H1 (cell line): ENCODE results near the gene XPNPEP3. TPM values are rescaled to one million over a fixed set of nuclear protein-coding genes. Genes with fewer than 3 reads are reported as not detected.

Experiments used
- CTCF ChIA-PET: fragments of 300-600 bp; sonication (Branson Sonifier 250); formaldehyde crosslinking; loops from one replicate; lab custom pipeline; 2021; ENCODE audit not compliant: partially characterized antibody; lab: Charles Lee
- POLR2A ChIA-PET: fragments of 300-600 bp; sonication (Branson Sonifier 250); formaldehyde crosslinking; loops from one replicate; lab custom pipeline; 2021; ENCODE audit warnings: inconsistent platforms; ENCODE audit not compliant: partially characterized antibody; lab: Charles Lee
- DNase-seq, 2 experiments: peaks; one replicate each; pipeline versions ENCODE4 v3.0.0 to v3.0.0-alpha.2; 2010 to 2022; ENCODE audit warnings: low spot score in 2 of 2, low read depth in 1 of 2, mixed read lengths in 1 of 2
- FAIRE-seq: peaks from 2 replicates; lab custom pipeline; 2011; peaks lifted over from hg19 to GRCh38; lab: Jason Lieb, UNC
- H2AFZ ChIP-seq: 2 replicates; pipeline ENCODE4 v1.8.1; 2012; ENCODE audit warnings: low read length, inconsistent platforms
- H2AK5ac ChIP-seq: 2 replicates; pipeline ENCODE4 v1.6.1; 2013; ENCODE audit warnings: low read depth, low read length
- H2BK120ac ChIP-seq: replicated peaks from 2 replicates; pipeline ENCODE3; 2013; ENCODE audit warnings: low read depth, low read length, inconsistent platforms
- H2BK12ac ChIP-seq: 2 replicates; pipeline ENCODE4 v1.6.1; 2013; ENCODE audit warnings: low read depth, low read length
- H2BK15ac ChIP-seq: 2 replicates; pipeline ENCODE4 v1.6.1; 2013; ENCODE audit warnings: low read length
- H2BK20ac ChIP-seq: 2 replicates; pipeline ENCODE4 v1.6.1; 2013; ENCODE audit warnings: low read length
- H2BK5ac ChIP-seq: 2 replicates; pipeline ENCODE4 v1.6.1; 2013; ENCODE audit warnings: low read depth, low read length
- H3K14ac ChIP-seq: 2 replicates; pipeline ENCODE4 v1.6.1; 2013; ENCODE audit warnings: inconsistent platforms; ENCODE audit not compliant: insufficient read length
- H3K18ac ChIP-seq: 2 replicates; pipeline ENCODE4 v1.6.1; 2013; ENCODE audit warnings: low read length; ENCODE audit errors: extremely low read depth
- H3K23ac ChIP-seq: 2 replicates; pipeline ENCODE4 v1.6.1; 2013; ENCODE audit warnings: inconsistent platforms; ENCODE audit not compliant: insufficient read length
- H3K23me2 ChIP-seq: 2 replicates; pipeline ENCODE4 v1.6.1; 2013; ENCODE audit warnings: low read depth, low read length
- H3K27ac ChIP-seq: 2 replicates; pipeline ENCODE4 v1.6.1; 2011; ENCODE audit warnings: low read depth, low read length, inconsistent platforms
- H3K27me3 ChIP-seq, 4 experiments: replicated peaks in 1 of 4; 1 replicate in 1 of 4; 2 replicates in 3 of 4; pipeline versions ENCODE4 v1.6.1 to v1.8.1; 2011 to 2013; ENCODE audit warnings: low read length in 3 of 4, mild to moderate bottlenecking in 3 of 4, inconsistent platforms in 2 of 4, mixed read lengths in 2 of 4, moderate library complexity in 1 of 4; ENCODE audit not compliant: control insufficient read depth in 3 of 4, insufficient read depth in 3 of 4; ENCODE audit errors: extremely low read depth in 1 of 4
- H3K36me3 ChIP-seq, 4 experiments: 2 replicates each; pipeline versions ENCODE4 v1.6.1 to v1.8.1; 2011 to 2013; ENCODE audit warnings: mild to moderate bottlenecking in 4 of 4, low read length in 3 of 4, moderate library complexity in 2 of 4, control low read depth in 1 of 4, inconsistent platforms in 1 of 4; ENCODE audit not compliant: insufficient read depth in 4 of 4, control insufficient read depth in 2 of 4
- H3K4ac ChIP-seq: replicated peaks from 2 replicates; pipeline ENCODE3; 2013; ENCODE audit warnings: low read length, low read depth, mixed read lengths, inconsistent platforms; ENCODE audit not compliant: insufficient read length
- H3K4me1 ChIP-seq, 4 experiments: replicated peaks in 1 of 4; 1 replicate in 1 of 4; 2 replicates in 3 of 4; pipeline versions ENCODE4 v1.6.1 to v1.8.1; 2011 to 2013; ENCODE audit warnings: low read length in 3 of 4, inconsistent platforms in 2 of 4, mixed read lengths in 1 of 4; ENCODE audit not compliant: insufficient read depth in 4 of 4, control insufficient read depth in 3 of 4
- H3K4me2 ChIP-seq, 2 experiments: 2 replicates each; pipeline versions ENCODE4 v1.6.1 to v1.8.1; 2011 to 2013; ENCODE audit warnings: low read depth in 2 of 2, low read length in 2 of 2, control low read depth in 1 of 2, inconsistent platforms in 1 of 2, mild to moderate bottlenecking in 1 of 2; ENCODE audit not compliant: insufficient read depth in 1 of 2
- H3K4me3 ChIP-seq, 4 experiments: fragments of 200-600, 300-600 bp in 1 of 4; sonication (generic), shearing (Covaris generic), sonication (Bioruptor Twin) in 1 of 4; 2 replicates each; pipeline versions ENCODE4 v1.5.1 to v1.8.1; 2011 to 2016; ENCODE audit warnings: low read length in 4 of 4, low read depth in 3 of 4, control low read depth in 2 of 4, inconsistent platforms in 2 of 4, mild to moderate bottlenecking in 2 of 4, mixed read lengths in 1 of 4, moderate library complexity in 1 of 4; ENCODE audit not compliant: insufficient read depth in 2 of 4; ENCODE audit errors: extremely low read depth in 1 of 4
- H3K56ac ChIP-seq: replicated peaks from 2 replicates; pipeline ENCODE3; 2013; ENCODE audit warnings: low read depth, mild to moderate bottlenecking, mixed read lengths, low read length, inconsistent platforms; ENCODE audit not compliant: insufficient read length
- H3K79me1 ChIP-seq: 2 replicates; pipeline ENCODE4 v1.6.1; 2013; ENCODE audit warnings: low read depth, low read length, control low read depth
- H3K79me2 ChIP-seq, 2 experiments: 2 replicates each; pipeline versions ENCODE4 v1.6.1 to v1.8.1; 2012 to 2013; ENCODE audit warnings: low read length in 2 of 2, mild to moderate bottlenecking in 2 of 2, inconsistent platforms in 1 of 2; ENCODE audit not compliant: insufficient read depth in 2 of 2, control insufficient read depth in 1 of 2
- H3K9ac ChIP-seq, 4 experiments: replicated peaks in 1 of 4; 1 replicate in 1 of 4; 2 replicates in 3 of 4; pipeline versions ENCODE4 v1.6.1 to v1.8.1; 2011 to 2013; ENCODE audit warnings: low read depth in 3 of 4, low read length in 3 of 4, control low read depth in 2 of 4, mild to moderate bottlenecking in 2 of 4, moderate library complexity in 2 of 4, inconsistent platforms in 1 of 4; ENCODE audit errors: extremely low read depth in 1 of 4
- H3K9me3 ChIP-seq, 2 experiments: 2 replicates each; pipeline versions ENCODE4 v1.6.1 to v1.8.1; 2012 to 2013; ENCODE audit warnings: mild to moderate bottlenecking in 2 of 2, moderate library complexity in 2 of 2, control low read depth in 1 of 2, inconsistent platforms in 1 of 2, low read depth in 1 of 2, low read length in 1 of 2, mixed read lengths in 1 of 2; ENCODE audit not compliant: insufficient read depth in 2 of 2
- H4K20me1 ChIP-seq, 2 experiments: replicated peaks in 1 of 2; 2 replicates each; pipeline versions ENCODE3 to v1.8.1; 2011 to 2013; ENCODE audit warnings: inconsistent platforms in 2 of 2, low read length in 2 of 2, mild to moderate bottlenecking in 1 of 2; ENCODE audit not compliant: insufficient read depth in 2 of 2, control insufficient read depth in 1 of 2
- H4K5ac ChIP-seq: 2 replicates; pipeline ENCODE4 v1.6.1; 2013; ENCODE audit warnings: low read length, low read depth, mixed read lengths, inconsistent platforms; ENCODE audit not compliant: insufficient read length
- H4K8ac ChIP-seq: 2 replicates; pipeline ENCODE4 v1.8.0; 2013; ENCODE audit warnings: mild to moderate bottlenecking, moderate library complexity, low read length, inconsistent platforms; ENCODE audit not compliant: insufficient read depth; ENCODE audit errors: extremely low read depth
- H4K91ac ChIP-seq: replicated peaks from 2 replicates; pipeline ENCODE3; 2013; ENCODE audit warnings: low read length, mixed read lengths, inconsistent platforms; ENCODE audit not compliant: insufficient read length
- ASH2L ChIP-seq: fragments of 200-600, 300-600 bp; sonication (generic); IDR thresholded peaks from one replicate; pipeline ENCODE4 v1.7.1; 2017; ENCODE audit warnings: low read length
- E2F6 ChIP-seq: IDR thresholded peaks from 2 replicates; pipeline ENCODE4 v1.6.1; 2012; ENCODE audit warnings: inconsistent platforms
- SIRT6 ChIP-seq: IDR thresholded peaks from one replicate; pipeline ENCODE4 v1.7.1; 2012; ENCODE audit warnings: low read length, inconsistent platforms
- SP2 ChIP-seq: IDR thresholded peaks from 2 replicates; pipeline ENCODE4 v1.6.1; 2012; ENCODE audit warnings: mild to moderate bottlenecking, low read length, inconsistent platforms
- TAF7 ChIP-seq: optimal IDR thresholded peaks from 2 replicates; pipeline ENCODE3; 2011; ENCODE audit warnings: low read depth, mild to moderate bottlenecking, inconsistent platforms, low read length, moderate library complexity, borderline replicate concordance
- USF2 ChIP-seq: IDR thresholded peaks from 2 replicates; pipeline ENCODE4 v1.6.1; 2011; ENCODE audit warnings: low read length, improper control_type of control experiment
- WGBS, 2 experiments: shearing (Covaris generic) in 1 of 2; methylation state at CpG; one replicate each; pipeline versions ENCODE4 v1.1.6 to v1.1.7; 2013 to 2015; ENCODE audit warnings: low lambda C conversion rate in 2 of 2, mixed read lengths in 2 of 2, inconsistent platforms in 1 of 2, low coverage in 1 of 2, missing lambda C conversion rate in 1 of 2; ENCODE audit not compliant: insufficient replicate concordance in 2 of 2, insufficient coverage in 1 of 2, insufficient read length in 1 of 2; ENCODE audit errors: extremely low coverage in 1 of 2, missing lambda C conversion rate in 1 of 2; 5-methylcytosine and 5-hydroxymethylcytosine counted together
- long read RNA-seq, 2 experiments: library from RNA in 1 of 2; library from capped mRNA in 1 of 2; stranded (forward); transcript quantifications; one replicate each; pipeline ENCODE4 v2.0.0, GENCODE V29; 2021; ENCODE audit warnings: inconsistent platforms in 1 of 2
- polyA minus RNA-seq, 3 experiments: library from RNA; depleted of rRNA, polyadenylated mRNA; stranded (reverse); fragments of >200 nt; gene quantifications; 1 replicate in 2 of 3; 2 replicates in 1 of 3; pipeline ENCODE4 v1.2.3, GENCODE V29; 2011
- polyA plus RNA-seq, 7 experiments: library from polyadenylated mRNA; depleted of rRNA in 3 of 7; stranded (reverse) in 5 of 7; unstranded in 2 of 7; fragments of >200 nt in 5 of 7; fragments of 200-250 nt in 2 of 7; gene quantifications; 1 replicate in 5 of 7; 2 replicates in 1 of 7; 4 replicates in 1 of 7; pipeline versions ENCODE4 v1.2.1 to v1.2.3, GENCODE V29; 2011 to 2013; ENCODE audit warnings: missing spikeins in 2 of 7, mixed read lengths in 2 of 7
- total RNA-seq: library from RNA; stranded (reverse); fragmentation: NEBNext Ultra II Directional; extraction: Animal tissue kit (Norgen Biotek cat#: 25700); gene quantifications from 2 replicates; pipeline ENCODE4 v1.2.1, GENCODE V29; 2021

The XPNPEP3 gene
- total RNA-seq, result 21.5 and 25.8 TPM in 2 replicates
- 9.9 and 29.2 TPM in 2 replicates for polyA plus RNA-seq (2011; rRNA removed)
- polyA plus RNA-seq (2011; cell fraction: cytosol; rRNA removed), result 13.1 TPM
- polyA plus RNA-seq (2011; cell fraction: nucleus; rRNA removed), result 14.7 TPM
- 9.7 to 11.8 TPM (median 10.5 TPM) in 4 replicates for polyA plus RNA-seq (2012, experiment 1 of 2)
- polyA plus RNA-seq (2012, experiment 2 of 2), result 3.7 TPM
- 10.2 TPM for polyA plus RNA-seq (2013, experiment 1 of 2)
- polyA plus RNA-seq (2013, experiment 2 of 2), result 10.2 TPM
- 37.0 and 40.4 TPM in 2 replicates for polyA minus RNA-seq (2011; rRNA and poly(A)+ RNA removed)
- 37.6 TPM for polyA minus RNA-seq (2011; cell fraction: cytosol; rRNA and poly(A)+ RNA removed)
- 41.8 TPM for polyA minus RNA-seq (2011; cell fraction: nucleus; rRNA and poly(A)+ RNA removed)
- long read RNA-seq, experiment 1, full-length matches to known transcripts, result 2 of 18 reads
- long read RNA-seq, experiment 1, partial matches to known transcripts, result 4 of 18 reads
- long read RNA-seq, experiment 1, other reads (novel, unspliced or antisense), result 12 of 18 reads
- long read RNA-seq, experiment 2, full-length matches to known transcripts, result 8 of 26 reads
- long read RNA-seq, experiment 2, partial matches to known transcripts, result 0 of 26 reads
- long read RNA-seq, experiment 2, other reads (novel, unspliced or antisense), result 18 of 26 reads

GRCh38 chr22:40856513-40857308 is at the start of gene XPNPEP3, which contains the start of gene ST13:
XPNPEP3 (plus strand) TSS chr22:40857148; CDS start chr22:40857182, 34 bp downstream.
ST13 (minus strand) TSS chr22:40856639; CDS start chr22:40856540, 99 bp downstream.
- CTCF ChIA-PET, result interaction anchor here (0.6 to 1.9 kb wide), 4 partner anchors 11 to 92 kb away, joined by 3 to 11 read pairs (median 4); no protein-coding TSS in a partner anchor
- H3K9ac ChIP-seq, result peak within 1 kb of the TSS; percentile 91 to 99 (median 94)
- H3K23ac ChIP-seq, result no peak within 1 kb of the TSS
- peaks cover 0 to 12% (median 0%) of the 10 kb centered on the region in 4 experiments; a peak in 4 of 8 replicates for H3K36me3 ChIP-seq
- DNase-seq (peak; percentile 88 to 98), FAIRE-seq (peak; percentile 76)
- H3K4me2 ChIP-seq, result peak within 1 kb of the TSS; percentile 68 to 79
- H3K27me3 ChIP-seq, result no peaks in the 10 kb centered on the region
- H2BK5ac ChIP-seq, result peak within 1 kb of the TSS; percentile 98
- H2BK12ac ChIP-seq, result peak within 1 kb of the TSS; percentile 86; the same call in 1 of the 2 replicates
- peak within 1 kb of the TSS; percentile 98 for H3K27ac ChIP-seq
- no peak within 1 kb of the TSS for H2BK20ac ChIP-seq
- no peak within 1 kb of the TSS for H3K14ac ChIP-seq
- peaks cover 0 to 6% of the 10 kb centered on the region in 2 experiments for H4K20me1 ChIP-seq
- H2AK5ac ChIP-seq, result 0 out of 2 replicates have a peak within 1 kb of the TSS, but pooled peaks have one; percentile 46
- WGBS, 2 experiments, result 1% methylated on average over 48 of the region's 63 CpGs; no CpG with 5 or more reads in 1 of the 2 experiments
- peak within 1 kb of the TSS; percentile 91 for H2AFZ ChIP-seq
- no peaks in the 10 kb centered on the region; the same call in 1 of the 2 replicates for H3K79me1 ChIP-seq
- H4K5ac ChIP-seq, result peak within 1 kb of the TSS; percentile 97
- H3K4me3 ChIP-seq, result peak within 1 kb of the TSS; percentile 98 to 99 (median 98)
- H3K9me3 ChIP-seq, result no peaks in the 10 kb centered on the region
- peak within 1 kb of the TSS; percentile 94 for H2BK120ac ChIP-seq
- no peak within 1 kb of the TSS for H2BK15ac ChIP-seq
- peak within 1 kb of the TSS; percentile 93 for H4K91ac ChIP-seq
- peak within 1 kb of the TSS; percentile 100 for H4K8ac ChIP-seq
- POLR2A ChIA-PET, result interaction anchor here (0.5 to 4.9 kb wide), 24 partner anchors 8 to 510 kb away, joined by 3 to 24 read pairs (median 4); partner anchors contain the start of genes ADSL and SLC25A17
- peaks cover 0 to 6% (median 0%) of the 10 kb centered on the region in 4 experiments; a peak in 2 of 7 replicates for H3K4me1 ChIP-seq
- peak within 1 kb of the TSS; percentile 95 for H3K56ac ChIP-seq
- H3K79me2 ChIP-seq, result peaks cover 39 to 91% of the 10 kb centered on the region in 2 experiments
- peaks cover 8% of the 10 kb centered on the region for H3K23me2 ChIP-seq
- H3K18ac ChIP-seq, result peak within 1 kb of the TSS; percentile 91
- peak within 1 kb of the TSS; percentile 45 for H3K4ac ChIP-seq
- peak; percentile 20 for TF ChIP-seq TAF7
- no peak for TF ChIP-seq SIRT6
- no peak for TF ChIP-seq SP2
- peak; percentile 77 for TF ChIP-seq USF2
- TF ChIP-seq ASH2L, result peak; percentile 53
- TF ChIP-seq E2F6, result peak; percentile 42; the same call in 1 of the 2 replicates
